Transverse colon (tissue), 4 donors: Measurements from ENCODE around the gene AMD1.

Experiments
- POLR2A ChIP-seq: fragments of 450-650 bp; IDR thresholded peaks from one replicate; pipeline ENCODE4 v1.6.1; 2016; ENCODE audit warnings: antibody characterized with exemption, mild to moderate bottlenecking, moderate library complexity
- POLR2AphosphoS5 ChIP-seq, 3 donors: sonication (generic); formaldehyde crosslinking; IDR thresholded peaks; one replicate each; pipeline ENCODE4 v1.6.1; 2016; ENCODE audit warnings: antibody characterized with exemption in 3 of 3
- TF ChIP-seq, protein P1 (sequence below), 5 experiments: fragments of 200-600 bp in 3 of 5; fragments of 450-650 bp in 2 of 5; sonication (generic) in 3 of 5; IDR thresholded peaks; 1 replicate in 2 of 5; 2 replicates in 3 of 5; pipeline ENCODE4 v1.5.1; 2016 to 2017; ENCODE audit warnings: antibody characterized with exemption in 5 of 5, inconsistent platforms in 3 of 5, mild to moderate bottlenecking in 2 of 5, moderate library complexity in 1 of 5

DNA sequence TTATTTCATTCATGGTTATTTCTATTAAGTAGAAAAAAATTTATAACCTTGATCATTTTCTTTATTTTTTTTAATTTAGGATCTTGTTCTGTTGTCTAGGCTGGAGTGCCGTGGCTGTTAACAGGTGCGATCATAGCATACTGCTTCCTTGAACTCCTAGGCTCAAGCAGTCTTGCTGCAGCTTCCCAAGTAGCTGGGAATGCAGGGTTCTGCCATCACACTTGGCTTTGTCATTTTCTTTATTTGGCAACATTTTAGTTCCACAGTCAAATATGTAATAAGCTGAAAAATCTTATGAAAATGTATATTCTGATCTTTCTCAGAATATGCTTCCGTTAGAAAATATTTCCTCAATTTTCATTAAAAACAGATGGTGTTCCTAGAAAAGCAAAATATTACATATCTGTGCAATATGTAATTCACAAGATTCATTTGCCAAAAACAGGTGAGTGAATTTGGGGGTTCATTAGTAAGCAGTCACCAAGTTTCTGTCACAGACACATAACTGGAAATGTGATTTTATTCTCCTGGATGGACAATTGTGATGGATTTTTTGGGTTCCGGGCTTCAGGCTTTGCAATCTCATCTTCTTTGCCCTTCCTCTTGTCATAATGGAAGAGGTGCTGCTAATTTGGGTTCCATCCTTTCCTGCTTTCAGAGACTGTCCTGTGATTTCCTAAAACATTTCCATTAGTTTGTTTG is 21.5 kb downstream of the AMD1 start:
- no peak for TF ChIP-seq POLR2A
- no peak for TF ChIP-seq POLR2AphosphoS5 (IDR thresholded peaks at IDR 0.05)
- TF ChIP-seq, protein P1, sequence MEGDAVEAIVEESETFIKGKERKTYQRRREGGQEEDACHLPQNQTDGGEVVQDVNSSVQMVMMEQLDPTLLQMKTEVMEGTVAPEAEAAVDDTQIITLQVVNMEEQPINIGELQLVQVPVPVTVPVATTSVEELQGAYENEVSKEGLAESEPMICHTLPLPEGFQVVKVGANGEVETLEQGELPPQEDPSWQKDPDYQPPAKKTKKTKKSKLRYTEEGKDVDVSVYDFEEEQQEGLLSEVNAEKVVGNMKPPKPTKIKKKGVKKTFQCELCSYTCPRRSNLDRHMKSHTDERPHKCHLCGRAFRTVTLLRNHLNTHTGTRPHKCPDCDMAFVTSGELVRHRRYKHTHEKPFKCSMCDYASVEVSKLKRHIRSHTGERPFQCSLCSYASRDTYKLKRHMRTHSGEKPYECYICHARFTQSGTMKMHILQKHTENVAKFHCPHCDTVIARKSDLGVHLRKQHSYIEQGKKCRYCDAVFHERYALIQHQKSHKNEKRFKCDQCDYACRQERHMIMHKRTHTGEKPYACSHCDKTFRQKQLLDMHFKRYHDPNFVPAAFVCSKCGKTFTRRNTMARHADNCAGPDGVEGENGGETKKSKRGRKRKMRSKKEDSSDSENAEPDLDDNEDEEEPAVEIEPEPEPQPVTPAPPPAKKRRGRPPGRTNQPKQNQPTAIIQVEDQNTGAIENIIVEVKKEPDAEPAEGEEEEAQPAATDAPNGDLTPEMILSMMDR (IDR thresholded peaks at IDR 0.05), result no peak
